ENCODE measurements around the gene STX16. TPM values are rescaled to one million over a fixed set of nuclear protein-coding genes. Genes with fewer than 3 reads are reported as not detected.
A peak's percentile ranks its signal among the peaks of the same experiment; 100 is the strongest.

Gene STX16
- total RNA-seq, 4 donors from 2014 or later, result 70.2 to 148 (median 85.9) TPM

DNA sequence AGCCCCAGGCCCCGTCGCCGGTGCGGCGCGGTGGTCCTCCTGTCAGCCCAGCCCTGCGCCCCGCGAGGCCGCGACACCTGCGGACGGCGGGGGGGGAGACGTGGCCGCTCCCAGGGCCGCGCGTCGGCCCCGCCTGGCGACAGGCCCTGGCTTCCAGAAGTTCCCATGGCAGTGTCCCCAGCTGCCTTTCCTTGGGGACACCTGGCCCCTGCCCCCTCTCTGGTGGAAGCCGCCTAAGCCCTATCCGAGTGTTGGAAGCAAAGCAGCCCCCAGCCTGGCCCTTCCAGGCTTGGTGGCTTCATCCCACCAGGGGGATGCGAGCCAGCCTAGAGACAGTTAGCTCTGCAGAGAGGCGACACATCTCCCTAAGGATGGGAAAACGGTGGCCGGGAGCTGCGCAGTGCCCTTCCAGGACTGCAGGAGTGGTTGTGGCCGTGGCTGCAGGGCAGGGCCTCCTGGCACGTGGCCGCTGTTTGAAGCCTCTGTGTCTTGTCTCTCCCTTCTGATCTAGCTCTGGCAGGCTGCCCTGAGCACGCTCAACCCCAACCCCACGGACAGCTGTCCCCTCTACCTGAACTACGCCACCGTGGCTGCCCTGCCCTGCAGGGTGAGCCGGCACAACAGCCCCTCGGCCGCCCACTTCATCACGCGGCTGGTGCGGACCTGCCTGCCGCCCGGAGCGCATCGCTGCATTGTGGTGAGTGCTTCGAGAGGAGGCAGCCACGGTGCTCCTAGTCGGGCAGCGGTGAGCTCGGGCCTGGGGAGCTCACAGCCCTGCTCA, 42.3 kb downstream of the STX16 start:
- Histone ChIP-seq H3K27ac (peak overlapping the region; percentile 49 to 90 (median 62)), H3K27me3 (no peaks in the 10 kb centered on the region), H3K9me3 (no peaks in the 10 kb centered on the region), H3K4me1 (peaks cover 6 to 47% (median 21%) of the 10 kb centered on the region in 4 donors), H3K36me3 (peaks cover 0 to 34% (median 9%) of the 10 kb centered on the region in 3 donors), H3K4me3 (peak overlapping the region; percentile 41 to 71 (median 46))
- WGBS, 2 donors, result 53 to 58% methylated on average over 21 to 31 of the region's 51 CpGs
- TF ChIP-seq POLR2A (IDR thresholded peaks at IDR 0.05), result no peak
- TF ChIP-seq, protein P1, sequence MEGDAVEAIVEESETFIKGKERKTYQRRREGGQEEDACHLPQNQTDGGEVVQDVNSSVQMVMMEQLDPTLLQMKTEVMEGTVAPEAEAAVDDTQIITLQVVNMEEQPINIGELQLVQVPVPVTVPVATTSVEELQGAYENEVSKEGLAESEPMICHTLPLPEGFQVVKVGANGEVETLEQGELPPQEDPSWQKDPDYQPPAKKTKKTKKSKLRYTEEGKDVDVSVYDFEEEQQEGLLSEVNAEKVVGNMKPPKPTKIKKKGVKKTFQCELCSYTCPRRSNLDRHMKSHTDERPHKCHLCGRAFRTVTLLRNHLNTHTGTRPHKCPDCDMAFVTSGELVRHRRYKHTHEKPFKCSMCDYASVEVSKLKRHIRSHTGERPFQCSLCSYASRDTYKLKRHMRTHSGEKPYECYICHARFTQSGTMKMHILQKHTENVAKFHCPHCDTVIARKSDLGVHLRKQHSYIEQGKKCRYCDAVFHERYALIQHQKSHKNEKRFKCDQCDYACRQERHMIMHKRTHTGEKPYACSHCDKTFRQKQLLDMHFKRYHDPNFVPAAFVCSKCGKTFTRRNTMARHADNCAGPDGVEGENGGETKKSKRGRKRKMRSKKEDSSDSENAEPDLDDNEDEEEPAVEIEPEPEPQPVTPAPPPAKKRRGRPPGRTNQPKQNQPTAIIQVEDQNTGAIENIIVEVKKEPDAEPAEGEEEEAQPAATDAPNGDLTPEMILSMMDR (IDR thresholded peaks at IDR 0.05), result no peak
- DNase-seq (ENCODE audit: low spot score in 2 of 2), result no peak

DNA sequence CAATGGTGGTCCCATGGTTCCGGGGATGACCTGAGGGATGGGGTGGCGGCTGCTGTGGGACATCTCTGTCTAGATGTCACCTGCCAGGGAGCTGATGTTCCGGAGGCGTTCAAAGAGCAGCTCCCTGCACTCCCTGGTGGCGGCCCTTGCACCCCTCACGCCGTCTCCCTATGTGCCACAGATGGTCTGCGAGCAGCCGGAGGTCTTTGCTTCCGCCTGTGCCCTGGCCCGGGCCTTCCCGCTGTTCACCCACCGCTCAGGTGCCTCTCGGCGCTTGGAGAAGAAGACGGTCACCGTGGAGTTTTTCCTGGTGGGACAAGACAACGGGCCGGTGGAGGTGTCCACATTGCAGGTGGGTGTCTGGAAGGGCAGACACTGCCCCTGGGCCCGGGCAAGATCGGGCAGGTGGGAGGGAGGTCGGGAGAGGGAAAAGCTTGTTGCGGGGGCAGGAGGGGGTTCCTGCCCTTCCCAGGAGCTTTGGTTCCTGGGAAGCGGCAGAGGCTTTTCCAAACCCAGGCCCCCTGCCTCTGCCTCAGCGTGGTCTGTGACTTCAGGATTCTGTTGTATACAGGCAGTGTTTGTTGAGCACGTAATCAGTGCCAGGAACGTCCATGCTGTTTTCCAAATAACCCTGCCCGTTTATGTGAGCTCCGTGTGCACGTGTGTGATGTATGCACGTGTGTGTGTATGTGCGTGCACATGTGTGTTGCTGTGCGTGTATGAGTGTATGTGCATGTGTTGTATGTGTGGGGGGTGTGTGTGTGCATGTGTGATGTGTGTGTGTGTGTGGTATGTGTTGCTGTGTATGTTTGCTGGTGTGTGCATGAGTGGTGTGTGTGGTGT, 43.4 kb downstream of the STX16 start:
- TF ChIP-seq POLR2A (IDR thresholded peaks at IDR 0.05) (no peak), EP300 (IDR thresholded peaks at IDR 0.05) (no peak)
- TF ChIP-seq, protein P1 (IDR thresholded peaks at IDR 0.05), result no peak
- H3K36me3 ChIP-seq, result peaks cover 0 to 45% (median 16%) of the 10 kb centered on the region in 3 donors
- H3K4me3 ChIP-seq, result no peak overlapping the region
- DNase-seq (ENCODE audit: low spot score in 2 of 2), result no peak
- H3K27me3 ChIP-seq, result no peaks in the 10 kb centered on the region
- 92% methylated on average over 31 to 32 of the region's 33 CpGs for WGBS, 2 donors
- peaks cover 6 to 44% (median 21%) of the 10 kb centered on the region in 4 donors for H3K4me1 ChIP-seq
- H3K27ac ChIP-seq, result no peak overlapping the region
- H3K9me3 ChIP-seq, result no peaks in the 10 kb centered on the region

DNA sequence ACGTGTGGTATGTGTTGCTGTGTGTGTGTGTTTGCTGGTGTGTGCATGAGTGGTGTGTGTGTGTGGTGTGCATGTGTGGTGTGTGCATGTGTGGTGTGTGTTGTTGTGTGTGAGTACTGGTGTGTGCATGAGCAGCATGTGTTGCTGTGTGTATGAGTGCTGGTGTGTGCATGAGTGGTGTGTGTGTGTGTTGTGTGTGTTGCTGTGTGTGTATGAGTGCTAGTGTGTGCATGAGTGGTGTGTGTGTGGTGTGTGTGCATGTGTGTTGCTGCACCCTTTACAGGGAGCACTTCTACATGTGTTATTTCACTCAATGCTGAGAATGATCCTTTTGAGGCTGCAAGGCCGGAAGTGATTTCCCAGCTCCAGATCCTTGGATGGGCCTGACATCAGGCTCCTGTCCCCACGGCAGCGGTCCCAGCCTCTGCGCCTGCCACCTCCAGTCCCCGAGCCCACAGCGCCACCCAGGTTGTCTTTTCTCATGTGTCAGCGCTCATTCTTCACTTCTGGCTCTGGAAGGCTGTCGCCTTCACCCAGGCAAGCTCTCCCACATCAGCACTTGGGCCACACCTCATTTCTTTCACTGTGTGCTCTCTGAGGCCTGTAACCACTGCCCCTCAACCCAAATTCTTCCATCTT, 44.1 kb downstream of the STX16 start:
- Histone ChIP-seq H3K27me3 (no peaks in the 10 kb centered on the region), H3K9me3 (no peaks in the 10 kb centered on the region), H3K27ac (no peak overlapping the region), H3K4me1 (peaks cover 6 to 38% (median 21%) of the 10 kb centered on the region in 4 donors), H3K4me3 (no peak overlapping the region), H3K36me3 (peaks cover 0 to 52% (median 18%) of the 10 kb centered on the region in 3 donors)
- WGBS, 2 donors, result 78 to 88% methylated on average over 9 of the region's 9 CpGs
- DNase-seq (ENCODE audit: low spot score in 2 of 2), result peak in 1 of 2 donors; percentile 1
- TF ChIP-seq EP300 (IDR thresholded peaks at IDR 0.05) (no peak), POLR2A (IDR thresholded peaks at IDR 0.05) (no peak)
- TF ChIP-seq, protein P1 (IDR thresholded peaks at IDR 0.05), result no peak

DNA sequence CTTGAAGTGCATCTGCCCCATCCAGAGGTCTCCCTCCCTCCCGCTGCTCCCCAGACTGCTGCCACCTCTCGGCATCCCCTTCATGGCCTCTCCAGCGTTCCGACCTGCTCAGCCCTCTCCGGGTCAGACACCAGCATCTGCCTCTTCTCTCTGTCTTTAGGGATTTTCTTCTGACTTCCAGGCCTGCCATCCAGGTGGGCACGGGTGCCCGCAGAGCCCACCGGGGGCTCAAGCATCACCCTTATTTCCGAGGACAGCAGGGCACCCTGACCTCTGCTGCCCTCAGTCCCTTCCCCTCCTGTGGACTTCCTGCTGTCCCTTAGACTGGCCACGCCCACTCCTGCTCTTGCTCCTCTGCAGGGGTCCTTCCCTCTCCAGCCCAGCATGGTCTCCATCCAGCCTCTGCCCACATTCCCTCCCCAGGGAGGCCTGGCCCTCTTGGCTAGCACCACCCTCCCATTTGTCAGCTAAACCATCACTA, 44.9 kb downstream of the STX16 start:
- Histone ChIP-seq H3K4me1 (peaks cover 6 to 35% (median 21%) of the 10 kb centered on the region in 4 donors), H3K9me3 (no peaks in the 10 kb centered on the region), H3K27ac (no peak overlapping the region), H3K4me3 (no peak overlapping the region), H3K36me3 (peaks cover 0 to 59% (median 18%) of the 10 kb centered on the region in 3 donors), H3K27me3 (no peaks in the 10 kb centered on the region)
- 83 to 87% methylated on average over 10 of the region's 10 CpGs for WGBS, 2 donors
- peak in 1 of 2 donors; percentile 6 for DNase-seq (ENCODE audit: low spot score in 2 of 2)
- no peak for TF ChIP-seq POLR2A (IDR thresholded peaks at IDR 0.05)
- no peak for TF ChIP-seq EP300 (IDR thresholded peaks at IDR 0.05)
- TF ChIP-seq, protein P1 (IDR thresholded peaks at IDR 0.05), result no peak

Measured in tibial nerve (tissue), 4 donors.